Gastroesophageal sphincter (tissue), 4 donors: Measurements from ENCODE around the gene C2orf78. TPM values are rescaled to one million over a fixed set of nuclear protein-coding genes. Genes with fewer than 3 reads are reported as not detected.

Source experiments
- ATAC-seq: fragments of 150-250 bp; one replicate; pipeline ENCODE4 v1.9.1; 2016; ENCODE audit warnings: mild to moderate bottlenecking, moderate library complexity
- H3K27ac ChIP-seq, 4 donors: fragments of 200-600 bp; sonication (generic) in 3 of 4; 1 replicate in 3 of 4; 2 replicates in 1 of 4; pipeline ENCODE4 v1.5.1; 2016 to 2019
- H3K27me3 ChIP-seq: fragments of 200-600 bp; sonication (generic); one replicate; pipeline ENCODE4 v1.5.1; 2019
- H3K36me3 ChIP-seq, 2 donors: fragments of 200-600 bp; sonication (generic); one replicate each; pipeline ENCODE4 v1.5.1; 2019; ENCODE audit warnings: control low read depth in 1 of 2
- H3K4me1 ChIP-seq, 3 donors: fragments of 200-600 bp; sonication (generic); 1 replicate in 2 of 3; 2 replicates in 1 of 3; pipeline ENCODE4 v1.5.1; 2016 to 2019; ENCODE audit warnings: control low read depth in 2 of 3
- H3K4me3 ChIP-seq, 2 donors: fragments of 200-600 bp; sonication (generic); one replicate each; pipeline ENCODE4 v1.5.1; 2019; ENCODE audit warnings: mild to moderate bottlenecking in 1 of 2, moderate library complexity in 1 of 2
- H3K9me3 ChIP-seq, 3 donors: fragments of 200-600 bp; sonication (generic); one replicate each; pipeline ENCODE4 v1.5.1; 2017 to 2019; ENCODE audit warnings: control low read depth in 2 of 3
- CTCF ChIP-seq, 4 experiments: fragments of 200-600 bp in 2 of 4; fragments of 450-650 bp in 2 of 4; sonication (generic) in 1 of 4; IDR thresholded peaks; one replicate each; pipeline ENCODE4 v1.5.1; 2017 to 2019; ENCODE audit warnings: antibody characterized with exemption in 4 of 4, mild to moderate bottlenecking in 2 of 4, moderate library complexity in 2 of 4
- EP300 ChIP-seq: sonication (generic); formaldehyde crosslinking; IDR thresholded peaks from one replicate; pipeline ENCODE4 v1.6.1; 2017; ENCODE audit warnings: antibody characterized with exemption, mild to moderate bottlenecking
- POLR2A ChIP-seq, 2 donors: fragments of 450-650 bp; IDR thresholded peaks; one replicate each; pipeline ENCODE4 v1.6.1; 2017; ENCODE audit warnings: antibody characterized with exemption in 2 of 2, mild to moderate bottlenecking in 2 of 2, moderate library complexity in 1 of 2
- POLR2AphosphoS5 ChIP-seq: sonication (generic); formaldehyde crosslinking; IDR thresholded peaks from one replicate; pipeline ENCODE4 v1.6.1; 2017; ENCODE audit warnings: antibody characterized with exemption
- WGBS, 2 donors: methylation state at CpG; one replicate each; pipeline ENCODE4 v1.1.5; 2018; ENCODE audit warnings: low coverage in 1 of 2; 5-methylcytosine and 5-hydroxymethylcytosine counted together
- total RNA-seq, 4 donors: library from RNA; depleted of rRNA; stranded (reverse); fragments of >200 nt; gene quantifications; one replicate each; pipeline ENCODE4 v1.1.0, GENCODE V29; 2016

Gene C2orf78
- total RNA-seq, 4 donors from 2014 or later, result not detected

- no peak for ATAC-seq
- Histone ChIP-seq H3K27me3 (no peaks in the 10 kb centered on the region), H3K4me1 (peaks cover 0 to 58% (median 15%) of the 10 kb centered on the region in 3 donors), H3K27ac (peak overlapping the region; percentile 85 to 99 (median 88)), H3K4me3 (no peak overlapping the region), H3K9me3 (no peaks in the 10 kb centered on the region), H3K36me3 (peaks cover 0 to 14% of the 10 kb centered on the region in 2 donors)
- no peak for TF ChIP-seq CTCF (IDR thresholded peaks at IDR 0.05)
- TF ChIP-seq EP300, result no peak
- TF ChIP-seq POLR2AphosphoS5, result no peak
- TF ChIP-seq POLR2A (IDR thresholded peaks at IDR 0.05), result no peak
- 65 to 74% methylated on average over 4 of the region's 4 CpGs for WGBS, 2 donors
These were observed 54.0 kb downstream of the C2orf78 start for GRCh38 chr2:73837847-73838585.

GRCh38 chr2:73838889-73839534, 55.0 kb downstream of the C2orf78 start:
- H3K4me3 ChIP-seq, result no peak overlapping the region

GRCh38 chr2:73839653-73840411, 55.8 kb downstream of the C2orf78 start:
- WGBS, 2 donors, result 48 to 50% methylated on average over 3 of the region's 3 CpGs
- Histone ChIP-seq H3K9me3 (no peaks in the 10 kb centered on the region), H3K27me3 (no peaks in the 10 kb centered on the region), H3K27ac (peak overlapping the region; percentile 85 to 99 (median 88)), H3K4me1 (peaks cover 0 to 63% (median 14%) of the 10 kb centered on the region in 3 donors), H3K36me3 (peaks cover 0 to 17% of the 10 kb centered on the region in 2 donors), H3K4me3 (no peak overlapping the region)
- peak; percentile 61 for ATAC-seq
- no peak for TF ChIP-seq CTCF (IDR thresholded peaks at IDR 0.05)
- no peak for TF ChIP-seq POLR2AphosphoS5
- TF ChIP-seq POLR2A (IDR thresholded peaks at IDR 0.05), result no peak
- TF ChIP-seq EP300, result no peak

More at GRCh38 chr2:73838889-73839534, 55.0 kb downstream of the C2orf78 start:
- peak overlapping the region; percentile 85 to 99 (median 88) for H3K27ac ChIP-seq
- peaks cover 0 to 61% (median 14%) of the 10 kb centered on the region in 3 donors for H3K4me1 ChIP-seq
- peak; percentile 71 for ATAC-seq
- H3K9me3 ChIP-seq, result no peaks in the 10 kb centered on the region
- 25 to 30% methylated on average over 2 of the region's 2 CpGs for WGBS, 2 donors
- H3K27me3 ChIP-seq, result no peaks in the 10 kb centered on the region
- no peak for TF ChIP-seq POLR2A (IDR thresholded peaks at IDR 0.05)
- TF ChIP-seq EP300, result no peak
- peak; percentile 38 for TF ChIP-seq POLR2AphosphoS5
- H3K36me3 ChIP-seq, result peaks cover 0 to 9% of the 10 kb centered on the region in 2 donors

GRCh38 chr2:73841912-73842738, 58.1 kb downstream of the C2orf78 start:
- no peaks in the 10 kb centered on the region for H3K27me3 ChIP-seq
- 60 to 72% methylated on average over 3 to 4 of the region's 5 CpGs for WGBS, 2 donors
- TF ChIP-seq CTCF (IDR thresholded peaks at IDR 0.05), result no peak
- TF ChIP-seq EP300, result no peak
- TF ChIP-seq POLR2A (IDR thresholded peaks at IDR 0.05), result no peak
- TF ChIP-seq POLR2AphosphoS5, result no peak
- ATAC-seq, result no peak
- H3K4me1 ChIP-seq, result peaks cover 0 to 48% (median 14%) of the 10 kb centered on the region in 3 donors
- no peaks in the 10 kb centered on the region for H3K9me3 ChIP-seq
- peaks cover 0 to 31% of the 10 kb centered on the region in 2 donors for H3K36me3 ChIP-seq
- no peak overlapping the region for H3K4me3 ChIP-seq
- peak overlapping the region in 3 of 4 donors; percentile 56 to 85 (median 66) for H3K27ac ChIP-seq

- Histone ChIP-seq H3K27ac (peak overlapping the region in 3 of 4 donors; percentile 56 to 85 (median 66)), H3K27me3 (no peaks in the 10 kb centered on the region), H3K4me3 (no peak overlapping the region), H3K36me3 (peaks cover 0 to 37% of the 10 kb centered on the region in 2 donors), H3K9me3 (no peaks in the 10 kb centered on the region), H3K4me1 (peaks cover 0 to 47% (median 14%) of the 10 kb centered on the region in 3 donors)
- ATAC-seq, result no peak
- 33 to 65% methylated on average over 1 of the region's 1 CpG for WGBS, 2 donors
- TF ChIP-seq EP300 (no peak), POLR2AphosphoS5 (no peak), CTCF (IDR thresholded peaks at IDR 0.05) (no peak), POLR2A (IDR thresholded peaks at IDR 0.05) (no peak)
These were observed 58.7 kb downstream of the C2orf78 start for GRCh38 chr2:73842739-73843019.
